GM20000 (cell line): ENCODE measurements around the gene IGFL4.

Source experiments
- DNase-seq: peaks from one replicate; pipeline ENCODE4 v3.0.0; 2012; ENCODE audit warnings: low spot score
- TF ChIP-seq, protein P1 (sequence below): IDR thresholded peaks from 2 replicates; pipeline ENCODE4 v1.5.1; 2012; ENCODE audit warnings: mild to moderate bottlenecking, control low read depth; ENCODE audit errors: extremely low read depth, missing control alignments

The IGFL4 gene

DNA sequence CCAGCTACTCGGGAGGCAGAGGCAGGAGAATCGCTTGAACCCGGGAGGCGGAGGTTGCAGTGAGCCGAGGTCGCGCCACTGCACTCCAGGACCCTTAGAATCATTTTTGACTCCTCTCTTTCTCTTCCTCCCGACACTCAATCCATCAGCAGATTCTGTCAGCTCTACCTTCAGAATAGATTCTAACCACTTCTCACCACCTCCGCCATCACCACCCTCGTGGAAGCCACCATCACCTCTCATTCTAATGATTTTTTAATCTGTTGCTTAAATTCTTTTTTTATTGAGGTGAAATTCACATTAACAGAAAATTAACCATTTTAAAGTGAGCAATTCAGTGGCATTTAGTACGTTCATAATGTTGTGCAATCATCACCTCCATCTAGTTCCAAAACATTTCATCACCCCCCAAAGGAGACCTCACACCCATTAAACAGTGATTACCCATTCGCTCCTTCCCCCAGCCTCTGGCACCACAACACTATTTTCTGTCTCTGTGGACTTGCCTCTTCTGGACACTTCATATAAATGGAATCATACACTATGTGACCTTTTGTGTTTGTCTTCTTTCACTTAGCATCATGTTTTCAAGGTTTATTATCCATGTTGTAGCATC is 50.6 kb downstream of the IGFL4 start:
- no peak for DNase-seq
- TF ChIP-seq, protein P1, sequence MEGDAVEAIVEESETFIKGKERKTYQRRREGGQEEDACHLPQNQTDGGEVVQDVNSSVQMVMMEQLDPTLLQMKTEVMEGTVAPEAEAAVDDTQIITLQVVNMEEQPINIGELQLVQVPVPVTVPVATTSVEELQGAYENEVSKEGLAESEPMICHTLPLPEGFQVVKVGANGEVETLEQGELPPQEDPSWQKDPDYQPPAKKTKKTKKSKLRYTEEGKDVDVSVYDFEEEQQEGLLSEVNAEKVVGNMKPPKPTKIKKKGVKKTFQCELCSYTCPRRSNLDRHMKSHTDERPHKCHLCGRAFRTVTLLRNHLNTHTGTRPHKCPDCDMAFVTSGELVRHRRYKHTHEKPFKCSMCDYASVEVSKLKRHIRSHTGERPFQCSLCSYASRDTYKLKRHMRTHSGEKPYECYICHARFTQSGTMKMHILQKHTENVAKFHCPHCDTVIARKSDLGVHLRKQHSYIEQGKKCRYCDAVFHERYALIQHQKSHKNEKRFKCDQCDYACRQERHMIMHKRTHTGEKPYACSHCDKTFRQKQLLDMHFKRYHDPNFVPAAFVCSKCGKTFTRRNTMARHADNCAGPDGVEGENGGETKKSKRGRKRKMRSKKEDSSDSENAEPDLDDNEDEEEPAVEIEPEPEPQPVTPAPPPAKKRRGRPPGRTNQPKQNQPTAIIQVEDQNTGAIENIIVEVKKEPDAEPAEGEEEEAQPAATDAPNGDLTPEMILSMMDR, result no peak
